22Rv1 (cell line): Measurements from ENCODE around the gene CLEC4F.

Experiments used
- CTCF ChIP-seq: fragments of 450-650 bp; IDR thresholded peaks from 2 replicates; pipeline ENCODE4 v1.5.1; 2017; ENCODE audit warnings: mild to moderate bottlenecking
- ZFX ChIP-seq: fragments of 450-650 bp; IDR thresholded peaks from 2 replicates; pipeline ENCODE4 v1.6.1; 2017; ENCODE audit warnings: antibody characterized with exemption, borderline replicate concordance

DNA sequence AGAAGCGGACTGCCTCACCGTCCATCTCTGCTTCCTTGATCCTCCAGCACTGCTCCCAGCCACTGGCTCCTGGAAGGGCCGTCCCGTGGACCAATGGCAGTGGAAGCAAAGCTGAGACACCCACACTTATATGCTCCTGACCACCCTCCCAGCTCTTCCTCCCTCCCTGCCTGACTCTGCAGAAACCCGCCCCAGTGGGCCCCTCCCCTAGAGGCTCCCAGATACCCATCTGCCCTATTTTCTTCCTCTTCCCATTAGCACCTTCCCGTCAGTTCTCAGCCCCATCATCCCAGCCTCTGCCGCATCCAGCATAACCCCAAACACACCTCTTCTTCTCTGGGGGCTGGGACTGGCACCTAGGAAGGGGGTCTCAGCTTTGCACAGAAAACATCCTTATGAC lies at the start of gene CLEC4F:
- TF ChIP-seq CTCF (no peak), ZFX (no peak)
